Stimulated activated CD4-positive, alpha-beta T cell treated with anti-CD3 and anti-CD28 coated beads, Interleukin-4, amount 100 ng/mL, for 1 hour (primary cell): ENCODE results near the gene CYP4F22.
"Not testable (repeated sequence)": the region's sequence is repeated elsewhere in the genome, so short reads cannot be mapped to it uniquely, and the experiment has no call there.

ENCODE experiments used
- DNase-seq: peaks from one replicate; pipeline ENCODE4 v3.0.0-alpha.2; 2020

The CYP4F22 gene

GRCh38 chr19:15577184-15577771 is 69.0 kb downstream of the CYP4F22 start:
- no peak for DNase-seq

GRCh38 chr19:15583346-15583745 is 75.0 kb downstream of the CYP4F22 start:
- DNase-seq = no peak

- DNase-seq = no peak
Measured at GRCh38 chr19:15584095-15584494, 75.8 kb downstream of the CYP4F22 start.

DNA sequence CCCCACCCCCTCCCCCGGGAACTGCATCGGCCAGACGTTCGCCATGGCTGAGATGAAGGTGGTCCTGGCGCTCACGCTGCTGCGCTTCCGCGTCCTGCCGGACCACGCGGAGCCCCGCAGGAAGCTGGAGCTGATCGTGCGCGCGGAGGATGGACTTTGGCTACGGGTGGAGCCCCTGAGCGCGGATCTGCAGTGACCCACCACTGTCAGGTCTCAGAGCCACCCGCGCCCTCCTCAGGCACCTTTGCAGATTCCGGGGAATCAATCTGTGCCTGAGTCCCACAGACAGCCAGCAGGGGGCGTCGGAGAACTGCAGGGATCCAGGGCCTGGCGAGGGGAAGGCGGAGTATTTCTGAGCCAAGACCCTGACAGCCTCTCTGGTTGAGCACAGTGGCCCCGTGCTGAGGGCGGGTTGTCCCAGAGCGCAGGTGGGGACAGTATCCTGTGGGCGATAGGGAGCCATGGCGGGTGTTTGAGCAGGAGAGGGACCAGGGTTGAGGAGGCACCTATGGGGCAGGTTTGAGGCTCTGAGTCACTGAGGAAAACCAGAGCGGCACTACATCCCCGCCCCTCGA is 76.3 kb downstream of the CYP4F22 start:
- DNase-seq = peak; percentile 88

DNA sequence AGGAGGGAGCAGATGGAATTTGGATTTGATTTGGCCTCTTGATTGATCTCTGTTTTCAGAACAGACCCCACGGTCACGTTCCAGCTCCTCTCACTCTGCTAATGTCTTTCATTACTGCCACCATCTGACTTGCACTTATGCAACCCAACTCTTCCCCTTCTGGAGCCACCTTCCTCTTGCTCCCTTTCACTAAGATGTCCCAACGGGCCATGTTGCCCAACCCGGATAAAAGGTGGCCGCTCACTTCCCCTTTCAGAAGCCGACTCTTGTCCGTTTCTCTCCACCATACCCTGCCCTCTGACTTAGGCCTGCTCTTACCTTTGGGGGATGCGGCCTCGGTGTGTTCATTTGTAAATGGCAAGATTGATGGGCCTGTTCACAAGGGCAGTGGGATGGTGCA is 79.3 kb downstream of the CYP4F22 start:
- no peak for DNase-seq

DNA sequence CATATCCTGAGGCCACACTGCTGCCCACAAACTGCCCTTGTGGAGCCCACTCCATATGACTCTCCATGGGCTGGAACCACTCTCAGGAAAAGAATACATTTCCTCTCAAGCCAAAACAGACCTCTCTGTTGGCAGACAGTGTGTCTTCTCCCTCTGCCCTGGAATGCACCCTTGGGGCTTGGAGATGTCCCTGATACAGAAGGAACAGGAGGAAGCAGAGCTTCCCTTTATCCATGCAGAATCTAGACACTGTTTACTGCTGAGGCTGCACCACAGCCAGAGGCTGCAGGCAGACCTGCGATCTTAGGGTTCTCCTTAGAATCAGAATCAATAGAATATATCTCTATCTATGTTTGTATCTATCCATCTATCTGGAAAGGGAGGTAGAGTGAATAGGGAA is 79.9 kb downstream of the CYP4F22 start:
- DNase-seq = no peak

- no peak for DNase-seq
Measured at GRCh38 chr19:15589760-15590451, 81.6 kb downstream of the CYP4F22 start.

DNA sequence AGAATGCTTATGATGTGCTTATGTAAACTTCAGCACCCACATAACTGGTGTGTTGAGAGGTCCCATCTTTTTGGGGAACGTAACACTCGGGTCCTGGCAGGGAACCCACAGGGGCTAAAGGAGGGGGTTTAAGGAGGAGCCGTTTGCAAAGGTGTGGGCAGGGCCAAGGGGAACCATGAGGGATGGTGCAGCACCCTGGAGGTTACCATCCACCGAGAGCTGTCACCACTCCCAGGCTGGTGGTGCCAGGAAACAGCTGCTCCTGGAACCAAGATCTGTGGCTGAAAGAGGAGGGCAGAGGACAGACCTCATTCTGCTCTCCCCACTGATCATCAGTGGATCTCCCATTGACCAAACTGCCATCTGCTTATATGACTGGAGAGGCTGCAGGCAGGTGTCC is 83.5 kb downstream of the CYP4F22 start:
- DNase-seq = no peak

DNA sequence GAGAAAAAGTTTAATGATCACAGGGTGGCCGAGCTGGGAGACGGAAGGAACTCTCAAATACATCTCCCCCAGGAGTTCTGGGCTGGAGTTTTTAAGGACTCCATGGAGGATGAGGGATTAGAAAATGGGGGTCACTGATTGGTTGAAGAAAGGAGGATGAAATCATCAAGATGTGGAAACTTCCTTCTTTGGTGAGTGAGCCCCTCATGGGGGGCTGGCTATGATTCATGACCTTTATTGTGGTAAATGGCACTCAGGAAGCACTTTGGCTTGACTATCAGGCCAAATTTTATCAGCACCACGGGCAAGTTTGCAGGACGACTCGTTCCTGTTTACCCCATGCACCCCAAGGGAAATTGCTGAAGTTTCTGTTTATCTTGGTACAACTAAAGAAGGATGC is 84.2 kb downstream of the CYP4F22 start:
- DNase-seq = not testable (repeated sequence)

DNA sequence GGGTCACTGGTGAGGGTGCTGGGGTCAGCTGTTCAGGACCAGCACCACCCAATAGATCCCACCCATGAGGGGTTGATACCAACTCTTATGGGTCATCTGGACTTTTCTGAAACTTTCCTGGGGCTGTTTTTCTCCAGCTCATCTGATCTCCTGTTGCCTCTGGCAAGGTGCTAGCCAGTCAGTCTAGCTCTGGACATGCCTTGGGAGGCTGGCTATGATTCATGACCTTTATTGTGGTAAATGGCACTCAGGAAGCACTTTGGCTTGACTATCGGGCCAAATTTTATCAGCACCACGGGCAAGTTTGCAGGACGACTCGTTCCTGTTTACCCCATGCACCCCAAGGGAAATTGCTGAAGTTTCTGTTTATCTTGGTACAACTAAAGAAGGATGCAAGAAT is 85.4 kb downstream of the CYP4F22 start:
- DNase-seq = not testable (repeated sequence)

DNA sequence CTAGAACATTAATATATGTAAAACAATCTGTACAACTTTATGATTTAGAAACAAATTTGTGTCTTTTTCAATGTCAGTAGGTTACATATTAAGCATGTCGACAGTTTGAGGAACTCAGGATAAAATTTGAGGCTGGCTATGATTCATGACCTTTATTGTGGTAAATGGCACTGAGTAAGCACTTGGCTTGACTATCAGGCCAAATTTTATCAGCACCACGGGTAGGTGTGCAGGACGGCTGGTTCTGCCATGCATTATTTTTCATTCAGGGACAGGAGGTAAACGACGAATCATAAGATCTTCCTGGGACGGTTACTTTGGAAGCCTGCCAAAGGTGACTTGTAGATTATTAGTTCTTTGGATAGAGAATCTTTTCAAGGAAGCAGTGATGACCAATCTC is 86.7 kb downstream of the CYP4F22 start:
- no peak for DNase-seq
